K562 (cell line): ENCODE data around the gene GDF9. TPM values are rescaled to one million over a fixed set of nuclear protein-coding genes. Genes with fewer than 3 reads are reported as not detected.

Experiments used
- ATAC-seq: fragments of 200-7000 bp; cut with Tn5 transposase; 3 replicates; pipeline ENCODE4 v1.9.1; 2020; ENCODE audit warnings: moderate library complexity
- BruUV-seq: library from RNA; stranded (reverse); fragments of 400-500 nt; replicated peaks from 2 replicates; lab custom pipeline; 2021; lab: Mats Ljungman, UMichigan
- CTCF ChIA-PET: fragments of 300-600 bp; formaldehyde crosslinking; extraction: SDS; loops from one replicate; lab custom pipeline; 2021; ENCODE audit warnings: low intra/inter-chr PET ratio; lab: Yijun Ruan, JAX
- POLR2A ChIA-PET: fragments of 300-600, 350-650 bp; sonication (Branson Sonifier 250); formaldehyde crosslinking; extraction: SDS; loops from one replicate; lab custom pipeline; 2021; ENCODE audit warnings: antibody characterized with exemption, inconsistent platforms; lab: Yijun Ruan, JAX
- DNase-seq, 4 experiments: peaks; one replicate each; pipeline versions ENCODE4 v3.0.0 to v3.0.0-alpha.2; 2011 to 2018; ENCODE audit warnings: low spot score in 3 of 4, mixed read lengths in 3 of 4; ENCODE audit errors: extremely low read depth in 1 of 4
- FAIRE-seq: peaks from 2 replicates; lab custom pipeline; 2011; peaks lifted over from hg19 to GRCh38; lab: Jason Lieb, UNC
- H2AFZ ChIP-seq: 2 replicates; pipeline ENCODE4 v1.6.0; 2011; ENCODE audit warnings: low read depth, low read length, control low read depth, inconsistent platforms
- H3K27ac ChIP-seq: fragments of 200-600 bp; 3 replicates; pipeline ENCODE4 v1.8.0; 2011; ENCODE audit warnings: low read depth, mild to moderate bottlenecking, control low read depth, inconsistent platforms, low read length, moderate library complexity, mixed read lengths; ENCODE audit errors: extremely low read depth
- H3K27me3 ChIP-seq, 2 experiments: fragments of 300-600 bp in 1 of 2; 2 replicates in 1 of 2; 3 replicates in 1 of 2; pipeline versions ENCODE4 v1.6.0 to v1.8.0; 2011; ENCODE audit warnings: inconsistent platforms in 2 of 2, low read length in 2 of 2, mild to moderate bottlenecking in 1 of 2, mixed read lengths in 1 of 2, moderate library complexity in 1 of 2; ENCODE audit not compliant: control insufficient read depth in 2 of 2, insufficient read depth in 2 of 2
- H3K36me3 ChIP-seq: fragments of 300-600 bp; 3 replicates; pipeline ENCODE4 v1.8.0; 2011; ENCODE audit warnings: mild to moderate bottlenecking, low read length, inconsistent platforms; ENCODE audit not compliant: control insufficient read depth, insufficient read depth
- H3K4me1 ChIP-seq, 2 experiments: fragments of 200-600 bp in 1 of 2; replicated peaks in 1 of 2; 2 replicates in 1 of 2; 3 replicates in 1 of 2; pipeline versions ENCODE4 v1.5.1 to v1.8.0; 2011; ENCODE audit warnings: inconsistent platforms in 2 of 2, low read length in 2 of 2, mild to moderate bottlenecking in 1 of 2, mixed read lengths in 1 of 2, moderate library complexity in 1 of 2; ENCODE audit not compliant: control insufficient read depth in 2 of 2, insufficient read depth in 2 of 2
- H3K4me2 ChIP-seq: 2 replicates; pipeline ENCODE4 v1.6.1; 2011; ENCODE audit warnings: low read length, control low read depth, inconsistent platforms, mixed read lengths; ENCODE audit not compliant: insufficient read depth
- H3K4me3 ChIP-seq: fragments of 200-600 bp; sonication (generic), shearing (Covaris generic); 2 replicates; pipeline ENCODE4 v1.5.1; 2016; ENCODE audit warnings: control low read depth, inconsistent platforms
- H3K79me2 ChIP-seq: fragments of 200-600 bp; 3 replicates; pipeline ENCODE4 v1.8.0; 2011; ENCODE audit warnings: low read length, inconsistent platforms; ENCODE audit not compliant: control insufficient read depth, insufficient read depth
- H3K9ac ChIP-seq, 2 experiments: 2 replicates each; pipeline versions ENCODE4 v1.6.0 to v1.6.1; 2011; ENCODE audit warnings: low read depth in 2 of 2, low read length in 2 of 2, control low read depth in 1 of 2, inconsistent platforms in 1 of 2, mild to moderate bottlenecking in 1 of 2, mixed read lengths in 1 of 2; ENCODE audit not compliant: insufficient read depth in 1 of 2
- H3K9me1 ChIP-seq: one replicate; pipeline ENCODE4 v1.6.0; 2011; ENCODE audit warnings: inconsistent platforms, mild to moderate bottlenecking, low read length, moderate library complexity; ENCODE audit not compliant: control insufficient read depth, insufficient read depth
- H3K9me3 ChIP-seq: replicated peaks from 2 replicates; pipeline ENCODE4 v1.5.1; 2011; ENCODE audit warnings: low read depth, low read length, inconsistent platforms; ENCODE audit not compliant: control insufficient read depth, insufficient read depth
- H4K20me1 ChIP-seq: replicated peaks from 2 replicates; pipeline ENCODE4 v1.6.1; 2011; ENCODE audit warnings: low read length, inconsistent platforms, mixed read lengths; ENCODE audit not compliant: control insufficient read depth, insufficient read depth
- BCLAF1 ChIP-seq, 2 experiments: fragments of 450-650 bp in 1 of 2; IDR thresholded peaks; 2 replicates each; pipeline ENCODE4 v1.6.1; 2011 to 2017; ENCODE audit warnings: low read depth in 2 of 2, antibody characterized with exemption in 1 of 2, borderline replicate concordance in 1 of 2, low read length in 1 of 2, mild to moderate bottlenecking in 1 of 2, mixed read lengths in 1 of 2; ENCODE audit not compliant: control insufficient read depth in 1 of 2
- CBFB ChIP-seq: sonication (generic); formaldehyde crosslinking; IDR thresholded peaks from 2 replicates; pipeline ENCODE4 v1.4.0; 2020; ENCODE audit warnings: mild to moderate bottlenecking, missing genetic modification reagents
- CCNT2 ChIP-seq: IDR thresholded peaks from 2 replicates; pipeline ENCODE4 v1.6.1; 2011; ENCODE audit warnings: borderline replicate concordance, low read depth, mild to moderate bottlenecking, moderate library complexity, mixed read lengths, low read length; ENCODE audit not compliant: insufficient read length; ENCODE audit errors: extremely low read depth
- EP300 ChIP-seq: IDR thresholded peaks from 2 replicates; pipeline ENCODE4 v1.6.1; 2012; ENCODE audit warnings: low read length, improper control_type of control experiment
- ETV1 ChIP-seq: fragments of 450-650 bp; conservative IDR thresholded peaks from 2 replicates; pipeline ENCODE4 v1.6.1; 2016; ENCODE audit warnings: missing genetic modification characterization, control low read depth, low read depth, missing compliant biosample characterization
- HMG20A ChIP-seq: fragments of 450-650 bp; formaldehyde crosslinking; conservative IDR thresholded peaks from 2 replicates; pipeline ENCODE4 v1.4.0; 2020; ENCODE audit warnings: mild to moderate bottlenecking, mixed read lengths
- MAFK ChIP-seq: IDR thresholded peaks from 2 replicates; pipeline ENCODE4 v1.6.1; 2011; ENCODE audit warnings: low read length, improper control_type of control experiment
- RBM39 ChIP-seq: fragments of 200-400 bp; formaldehyde crosslinking; optimal IDR thresholded peaks from 2 replicates; pipeline ENCODE3; 2018; ENCODE audit warnings: low read depth, low read length
- RCOR1 ChIP-seq, 2 experiments: IDR thresholded peaks; 2 replicates each; pipeline ENCODE4 v1.6.1; 2012; ENCODE audit warnings: low read depth in 2 of 2, low read length in 2 of 2, borderline replicate concordance in 1 of 2, improper control_type of control experiment in 1 of 2
- SAP30 ChIP-seq: fragments of 200-600 bp; sonication (generic); IDR thresholded peaks from 2 replicates; pipeline ENCODE4 v1.6.1; 2012; ENCODE audit warnings: borderline replicate concordance, low read depth, mild to moderate bottlenecking, moderate library complexity, low read length, control low read depth, inconsistent platforms; ENCODE audit not compliant: insufficient read depth, poor library complexity, severe bottlenecking
- SIN3B ChIP-seq: fragments of 450-650 bp; IDR thresholded peaks from 2 replicates; pipeline ENCODE4 v1.6.1; 2017; ENCODE audit warnings: low read depth, mild to moderate bottlenecking, moderate library complexity
- SOX6 ChIP-seq: fragments of 450-650 bp; IDR thresholded peaks from 2 replicates; pipeline ENCODE4 v1.6.1; 2014; ENCODE audit warnings: mild to moderate bottlenecking
- TCFL5 ChIP-seq: fragments of 250-450 bp; sonication (Bioruptor Pico); conservative IDR thresholded peaks from 2 replicates; pipeline ENCODE4 v1.6.1; 2021; ENCODE audit warnings: mild to moderate bottlenecking, moderate library complexity, matching md5 sums
- TGIF2 ChIP-seq: sonication (generic); formaldehyde crosslinking; IDR thresholded peaks from 2 replicates; pipeline ENCODE4 v1.8.1; 2022; ENCODE audit warnings: mild to moderate bottlenecking, missing genetic modification reagents, moderate library complexity
- ZNF174 ChIP-seq: fragments of 250-450 bp; sonication (Bioruptor Pico); IDR thresholded peaks from 2 replicates; pipeline ENCODE4 v1.4.0; 2020; ENCODE audit warnings: mild to moderate bottlenecking
- ZNF263 ChIP-seq: sonication (generic); formaldehyde crosslinking; IDR thresholded peaks from 2 replicates; pipeline ENCODE4 v1.8.0; 2022; ENCODE audit warnings: mild to moderate bottlenecking, missing genetic modification reagents, borderline replicate concordance
- ZNF780A ChIP-seq: fragments of 250-450 bp; sonication (Bioruptor Pico); IDR thresholded peaks from 2 replicates; pipeline ENCODE4 v1.5.0; 2021; ENCODE audit warnings: mild to moderate bottlenecking
- WGBS: fragments of 100-300 bp; shearing (Covaris generic); methylation state at CpG from one replicate; pipeline ENCODE4 v1.1.6; 2016; ENCODE audit warnings: low coverage, mixed read lengths; ENCODE audit not compliant: insufficient coverage; ENCODE audit errors: missing lambda C conversion rate; 5-methylcytosine and 5-hydroxymethylcytosine counted together
- in situ Hi-C: fragments of 300-500 bp; cut with MboI; formaldehyde crosslinking; loops from 4 replicates; pipeline ENCODE4 v1.15.0; 2018; ENCODE audit warnings: inconsistent platforms, mixed read lengths
- intact Hi-C: fragments of 100-400 bp; cut with micrococcal nuclease; formaldehyde crosslinking; loops from 2 replicates; pipeline ENCODE4 v1.14.2; 2022
- polyA plus RNA-seq, 8 experiments: library from polyadenylated mRNA; depleted of rRNA in 4 of 8; stranded (reverse) in 5 of 8; unstranded in 3 of 8; fragments of >200 nt; fragmentation: Nextera tagmentation in 2 of 8; fragmentation: Illumina TruSeq in 1 of 8; extraction: Ambion mirVana in 2 of 8; extraction: Trizol in 1 of 8; gene quantifications; 2 replicates each; pipeline versions ENCODE4 v1.2.1 to v1.2.3, GENCODE V29; 2011 to 2014; ENCODE audit warnings: inconsistent platforms in 1 of 8, missing spikeins in 1 of 8
- total RNA-seq, 7 experiments: library from RNA; depleted of rRNA in 6 of 7; stranded (reverse); fragments of >200 nt in 6 of 7; fragmentation: Illumina TruSeq in 2 of 7; extraction: Trizol in 2 of 7; gene quantifications; 2 replicates each; pipeline versions ENCODE4 v1.2.1 to v1.2.3, GENCODE V29; 2011 to 2021; ENCODE audit warnings: low replicate concordance in 1 of 7
- TF ChIP-seq, protein P1 (sequence below), 2 experiments: fragments of 450-650 bp in 1 of 2; sonication (generic) in 1 of 2; formaldehyde crosslinking in 1 of 2; IDR thresholded peaks in 1 of 2; conservative IDR thresholded peaks in 1 of 2; 2 replicates each; pipeline versions ENCODE4 v1.6.1 to v1.8.1; 2016 to 2023; ENCODE audit warnings: mild to moderate bottlenecking in 2 of 2, moderate library complexity in 2 of 2, inconsistent platforms in 1 of 2, missing genetic modification reagents in 1 of 2

The GDF9 gene
- total and polyA plus RNA-seq, 9 of the 15 experiments (the other 6 are each of a cell fraction or from before 2014, with no cell fraction given): 0.10 to 0.70 (median 0.20) TPM; not detected in 1

GRCh38 chr5:132849347-132849746 lies 16.9 kb downstream of the GDF9 start (continued):
- TF ChIP-seq ETV1 (tag) (0 out of 2 replicates have a peak, but pooled peaks have one; percentile 8), ZNF780A (CRISPR knock-in tag) (no peak), CCNT2 (no peak), CBFB (CRISPR knock-in tag) (no peak), SOX6 (no peak), SAP30 (no peak), HMG20A (no peak)
- TF ChIP-seq, protein P1, sequence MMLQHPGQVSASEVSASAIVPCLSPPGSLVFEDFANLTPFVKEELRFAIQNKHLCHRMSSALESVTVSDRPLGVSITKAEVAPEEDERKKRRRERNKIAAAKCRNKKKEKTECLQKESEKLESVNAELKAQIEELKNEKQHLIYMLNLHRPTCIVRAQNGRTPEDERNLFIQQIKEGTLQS (IDR thresholded peaks at IDR 0.05): peak; percentile 96
- TF ChIP-seq, protein P1 (CRISPR knock-in tag; conservative IDR thresholded peaks at IDR 0.05): no peak
- TF ChIP-seq, all 486 proteins: peak for 18

GRCh38 chr5:132848270-132848669 lies 18.0 kb downstream of the GDF9 start:
- ChIA-PET CTCF (no interaction called here), POLR2A (interaction anchor here (0.8 to 3.1 kb wide), 7 partner anchors 10 to 343 kb away, joined by 3 to 25 read pairs (median 9); partner anchors contain the start of genes GDF9 and UQCRQ)
- in situ Hi-C loops: no loop called here
- H3K9me3 ChIP-seq: no peaks in the 10 kb centered on the region
- H3K4me3 ChIP-seq: no peak overlapping the region
- BruUV-seq: no TSS peak
- no peaks in the 10 kb centered on the region for H3K79me2 ChIP-seq
- intact Hi-C loops: no loop called here
- no peaks in the 10 kb centered on the region for H3K36me3 ChIP-seq
- peaks cover 0 to 14% of the 10 kb centered on the region in 2 experiments; a peak in 3 of 5 replicates for H3K4me1 ChIP-seq
- H2AFZ ChIP-seq: 0 out of 2 replicates have a peak overlapping the region, but pooled peaks have one; percentile 14
- no peak overlapping the region for H3K27ac ChIP-seq
- DNase-seq: no peak
- no peak for FAIRE-seq
- no peaks in the 10 kb centered on the region for H3K9me1 ChIP-seq
- no peak overlapping the region for H3K4me2 ChIP-seq
- 67% methylated on average over 8 of the region's 8 CpGs for WGBS
- no peak for ATAC-seq
- no peak overlapping the region for H3K9ac ChIP-seq
- H3K27me3 ChIP-seq: no peaks in the 10 kb centered on the region
- H4K20me1 ChIP-seq: no peaks in the 10 kb centered on the region
- TF ChIP-seq ZNF263 (no peak), SIN3B (no peak), RBM39 (no peak), MAFK (no peak), TCFL5 (no peak), EP300 (no peak), ZNF174 (no peak), RCOR1 (IDR thresholded peaks at IDR 0.05; ENCODE audit: borderline replicate concordance in 1 of 2, low read depth in 2 of 2, low read length in 2 of 2) (no peak), TGIF2 (CRISPR knock-in tag) (no peak), BCLAF1 (IDR thresholded peaks at IDR 0.05; ENCODE audit: borderline replicate concordance in 1 of 2, control insufficient read depth in 1 of 2, low read depth in 2 of 2, low read length in 1 of 2) (no peak)
